Measurements from ENCODE around the gene CMIP.
A peak's percentile ranks its signal among the peaks of the same experiment; 100 is the strongest.

The CMIP gene

GRCh38 chr16:81589975-81590650 lies 145.5 kb downstream of the CMIP start:
- Histone ChIP-seq H3K9ac (ENCODE audit: low read length) (no peak overlapping the region), H3K27me3 (ENCODE audit: insufficient read depth, low read length) (no peaks in the 10 kb centered on the region), H3K36me3 (ENCODE audit: control insufficient read depth in 1 of 2, insufficient read depth in 2 of 2, low read length in 2 of 2) (peaks cover 2 to 9% of the 10 kb centered on the region in 2 experiments), H3K27ac (ENCODE audit: low read depth, low read length) (no peak overlapping the region), H2BK120ac (ENCODE audit: insufficient read depth, low read length, poor library complexity) (no peak overlapping the region), H4K8ac (ENCODE audit: low read depth, low read length) (no peak overlapping the region), H2AFZ (ENCODE audit: insufficient read depth, low read length, poor library complexity) (no peak overlapping the region), H3K4me2 (ENCODE audit: low read length) (no peak overlapping the region), H2AK5ac (ENCODE audit: low read length) (no peak overlapping the region), H3K79me1 (ENCODE audit: low read length) (peaks cover 26% of the 10 kb centered on the region), H3K14ac (ENCODE audit: low read length) (no peak overlapping the region), H3K79me2 (ENCODE audit: control insufficient read depth, insufficient read depth, low read length, poor library complexity) (peaks cover 9% of the 10 kb centered on the region), H3K4me3 (ENCODE audit: low read depth, low read length) (no peak overlapping the region), H3K4me1 (ENCODE audit: control insufficient read depth in 1 of 2, insufficient read depth in 2 of 2, low read length in 2 of 2) (peaks cover 34 to 41% of the 10 kb centered on the region in 2 experiments), H2BK12ac (ENCODE audit: low read length) (no peak overlapping the region), H3K18ac (ENCODE audit: low read length) (peak overlapping the region; percentile 38), H4K91ac (ENCODE audit: low read depth, low read length) (no peak overlapping the region), H3K23ac (ENCODE audit: low read length) (no peak overlapping the region), H2BK5ac (ENCODE audit: low read depth, low read length, poor library complexity) (no peak overlapping the region), H3K4ac (ENCODE audit: low read depth, low read length) (peak overlapping the region; percentile 0), H4K12ac (ENCODE audit: low read depth, low read length) (no peak overlapping the region), H3K9me3 (ENCODE audit: insufficient read depth, low read depth, low read length) (no peaks in the 10 kb centered on the region)
- WGBS (ENCODE audit: extremely low coverage, insufficient coverage, insufficient read length) = 100% methylated on average over 3 of the region's 13 CpGs
- DNase-seq = no peak

- Histone ChIP-seq H3K4me1 (ENCODE audit: control insufficient read depth in 1 of 2, insufficient read depth in 2 of 2, low read length in 2 of 2) (peaks cover 27 to 36% of the 10 kb centered on the region in 2 experiments), H4K12ac (ENCODE audit: low read depth, low read length) (no peak overlapping the region), H3K27me3 (ENCODE audit: insufficient read depth, low read length) (no peaks in the 10 kb centered on the region), H3K79me2 (ENCODE audit: control insufficient read depth, insufficient read depth, low read length, poor library complexity) (peaks cover 7% of the 10 kb centered on the region), H3K14ac (ENCODE audit: low read length) (no peak overlapping the region), H3K4me3 (ENCODE audit: low read depth, low read length) (no peak overlapping the region), H4K8ac (ENCODE audit: low read depth, low read length) (no peak overlapping the region), H3K9ac (ENCODE audit: low read length) (no peak overlapping the region), H3K36me3 (ENCODE audit: control insufficient read depth in 1 of 2, insufficient read depth in 2 of 2, low read length in 2 of 2) (peaks cover 2 to 9% of the 10 kb centered on the region in 2 experiments), H3K4me2 (ENCODE audit: low read length) (no peak overlapping the region), H2BK5ac (ENCODE audit: low read depth, low read length, poor library complexity) (no peak overlapping the region), H3K23ac (ENCODE audit: low read length) (no peak overlapping the region), H4K91ac (ENCODE audit: low read depth, low read length) (no peak overlapping the region), H2BK120ac (ENCODE audit: insufficient read depth, low read length, poor library complexity) (no peak overlapping the region), H3K4ac (ENCODE audit: low read depth, low read length) (peak overlapping the region; percentile 31), H2BK12ac (ENCODE audit: low read length) (no peak overlapping the region), H3K79me1 (ENCODE audit: low read length) (peaks cover 20% of the 10 kb centered on the region), H2AFZ (ENCODE audit: insufficient read depth, low read length, poor library complexity) (no peak overlapping the region), H2AK5ac (ENCODE audit: low read length) (no peak overlapping the region), H3K18ac (ENCODE audit: low read length) (no peak overlapping the region), H3K9me3 (ENCODE audit: insufficient read depth, low read depth, low read length) (no peaks in the 10 kb centered on the region), H3K27ac (ENCODE audit: low read depth, low read length) (no peak overlapping the region)
- WGBS (ENCODE audit: extremely low coverage, insufficient coverage, insufficient read length) = no CpG with 5 or more reads among the region's 5 CpGs
- no peak for DNase-seq
Measured at GRCh38 chr16:81590714-81591544, 146.3 kb downstream of the CMIP start.

- no CpG with 5 or more reads among the region's 2 CpGs for WGBS (ENCODE audit: extremely low coverage, insufficient coverage, insufficient read length)
- no peak for DNase-seq
- H3K4me1 ChIP-seq (ENCODE audit: control insufficient read depth in 1 of 2, insufficient read depth in 2 of 2, low read length in 2 of 2) = peaks cover 22 to 33% of the 10 kb centered on the region in 2 experiments
Measured at GRCh38 chr16:81591545-81591870, 146.9 kb downstream of the CMIP start.

GRCh38 chr16:81592353-81592866 lies 147.8 kb downstream of the CMIP start:
- no peak overlapping the region for H3K27ac ChIP-seq (ENCODE audit: low read depth, low read length)
- peaks cover 2 to 9% of the 10 kb centered on the region in 2 experiments for H3K36me3 ChIP-seq (ENCODE audit: control insufficient read depth in 1 of 2, insufficient read depth in 2 of 2, low read length in 2 of 2)
- H2BK120ac ChIP-seq (ENCODE audit: insufficient read depth, low read length, poor library complexity) = no peak overlapping the region
- H3K14ac ChIP-seq (ENCODE audit: low read length) = no peak overlapping the region
- no peak overlapping the region for H4K91ac ChIP-seq (ENCODE audit: low read depth, low read length)
- no peak overlapping the region for H3K4me2 ChIP-seq (ENCODE audit: low read length)
- peaks cover 17 to 33% of the 10 kb centered on the region in 2 experiments for H3K4me1 ChIP-seq (ENCODE audit: control insufficient read depth in 1 of 2, insufficient read depth in 2 of 2, low read length in 2 of 2)
- H4K8ac ChIP-seq (ENCODE audit: low read depth, low read length) = no peak overlapping the region
- no peak overlapping the region for H2AK5ac ChIP-seq (ENCODE audit: low read length)
- H3K27me3 ChIP-seq (ENCODE audit: insufficient read depth, low read length) = no peaks in the 10 kb centered on the region
- H3K4me3 ChIP-seq (ENCODE audit: low read depth, low read length) = no peak overlapping the region
- H3K79me1 ChIP-seq (ENCODE audit: low read length) = peaks cover 11% of the 10 kb centered on the region
- H3K4ac ChIP-seq (ENCODE audit: low read depth, low read length) = no peak overlapping the region
- H2BK5ac ChIP-seq (ENCODE audit: low read depth, low read length, poor library complexity) = no peak overlapping the region
- no peak overlapping the region for H2AFZ ChIP-seq (ENCODE audit: insufficient read depth, low read length, poor library complexity)
- no peak overlapping the region for H2BK12ac ChIP-seq (ENCODE audit: low read length)
- no CpG with 5 or more reads among the region's 11 CpGs for WGBS (ENCODE audit: extremely low coverage, insufficient coverage, insufficient read length)
- H3K9ac ChIP-seq (ENCODE audit: low read length) = no peak overlapping the region
- no peak for DNase-seq
- H3K18ac ChIP-seq (ENCODE audit: low read length) = peak overlapping the region; percentile 5
- H4K12ac ChIP-seq (ENCODE audit: low read depth, low read length) = no peak overlapping the region
- no peak overlapping the region for H3K23ac ChIP-seq (ENCODE audit: low read length)
- no peaks in the 10 kb centered on the region for H3K9me3 ChIP-seq (ENCODE audit: insufficient read depth, low read depth, low read length)
- peaks cover 7% of the 10 kb centered on the region for H3K79me2 ChIP-seq (ENCODE audit: control insufficient read depth, insufficient read depth, low read length, poor library complexity)

More at GRCh38 chr16:81591545-81591870, 146.9 kb downstream of the CMIP start:
- no peak overlapping the region for H2AFZ ChIP-seq (ENCODE audit: insufficient read depth, low read length, poor library complexity)
- H3K36me3 ChIP-seq (ENCODE audit: control insufficient read depth in 1 of 2, insufficient read depth in 2 of 2, low read length in 2 of 2) = peaks cover 2 to 9% of the 10 kb centered on the region in 2 experiments
- no peak overlapping the region for H2AK5ac ChIP-seq (ENCODE audit: low read length)
- H2BK5ac ChIP-seq (ENCODE audit: low read depth, low read length, poor library complexity) = no peak overlapping the region
- no peak overlapping the region for H4K91ac ChIP-seq (ENCODE audit: low read depth, low read length)
- H4K12ac ChIP-seq (ENCODE audit: low read depth, low read length) = no peak overlapping the region
- H3K27me3 ChIP-seq (ENCODE audit: insufficient read depth, low read length) = no peaks in the 10 kb centered on the region
- H3K18ac ChIP-seq (ENCODE audit: low read length) = no peak overlapping the region
- no peak overlapping the region for H3K27ac ChIP-seq (ENCODE audit: low read depth, low read length)
- no peak overlapping the region for H3K14ac ChIP-seq (ENCODE audit: low read length)
- H4K8ac ChIP-seq (ENCODE audit: low read depth, low read length) = no peak overlapping the region
- peak overlapping the region; percentile 31 for H3K4ac ChIP-seq (ENCODE audit: low read depth, low read length)
- no peak overlapping the region for H2BK120ac ChIP-seq (ENCODE audit: insufficient read depth, low read length, poor library complexity)
- no peak overlapping the region for H3K4me3 ChIP-seq (ENCODE audit: low read depth, low read length)
- no peak overlapping the region for H3K9ac ChIP-seq (ENCODE audit: low read length)
- peaks cover 7% of the 10 kb centered on the region for H3K79me2 ChIP-seq (ENCODE audit: control insufficient read depth, insufficient read depth, low read length, poor library complexity)
- no peaks in the 10 kb centered on the region for H3K9me3 ChIP-seq (ENCODE audit: insufficient read depth, low read depth, low read length)
- H3K79me1 ChIP-seq (ENCODE audit: low read length) = peaks cover 16% of the 10 kb centered on the region
- no peak overlapping the region for H3K23ac ChIP-seq (ENCODE audit: low read length)
- H3K4me2 ChIP-seq (ENCODE audit: low read length) = no peak overlapping the region
- H2BK12ac ChIP-seq (ENCODE audit: low read length) = no peak overlapping the region

Measured in trophoblast cell (in vitro differentiated cells and primary cell).